NCI-H510A treated with DMSO at 0.1 percent for 48 hours (cell line): Measurements from ENCODE around the gene STK32C.
"Not testable (repeated sequence)": the region's sequence is repeated elsewhere in the genome, so short reads cannot be mapped to it uniquely, and the experiment has no call there.

ENCODE experiments used
- DNase-seq: peaks from one replicate; lab custom pipeline; 2025; lab: John Stamatoyannopoulos, UW

The STK32C gene

DNA sequence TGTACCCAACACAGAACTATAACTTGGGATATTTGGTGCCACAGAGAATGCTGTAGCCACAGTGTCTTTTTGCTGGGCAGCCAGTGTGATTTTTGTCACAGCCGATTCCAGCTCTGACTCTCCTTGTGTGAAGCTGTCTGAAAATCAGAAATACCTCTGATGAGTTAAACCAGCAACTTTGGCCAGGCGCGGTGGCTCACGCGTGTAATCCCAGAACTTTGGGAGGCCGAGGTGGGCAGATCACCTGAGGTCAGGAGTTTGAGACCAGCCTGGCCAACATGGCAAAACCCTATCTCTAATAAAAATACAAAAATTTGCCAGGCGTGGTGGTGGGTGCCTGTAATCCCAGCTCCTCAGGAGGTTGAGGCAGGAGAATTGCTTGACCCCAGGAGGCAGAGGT, 30.1 kb upstream of the STK32C start:
- DNase-seq = not testable (repeated sequence)

DNA sequence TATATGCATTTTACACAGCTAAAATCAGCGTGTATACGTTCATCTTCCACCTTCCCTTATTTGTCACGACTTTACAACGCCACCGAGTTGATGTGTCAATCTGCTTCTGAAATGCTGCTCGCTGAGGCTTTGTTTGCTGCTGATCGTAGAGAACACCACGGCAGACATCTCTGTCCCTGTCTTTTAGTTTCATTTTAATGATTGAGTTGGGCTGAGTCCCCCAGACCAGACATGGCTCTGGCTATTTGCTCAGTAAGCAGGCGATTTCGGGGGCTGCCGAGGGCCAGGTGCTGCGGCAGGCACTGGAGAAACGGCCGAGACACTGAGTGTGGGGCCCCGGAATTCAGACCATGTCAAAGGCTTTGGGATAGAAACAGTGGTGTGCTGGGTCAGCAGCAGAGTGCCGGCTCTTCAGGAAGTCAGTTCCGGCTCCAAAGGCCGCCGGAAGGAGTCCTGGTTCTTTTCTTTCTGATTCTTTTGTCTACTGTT, 29.2 kb upstream of the STK32C start:
- DNase-seq = no peak

DNA sequence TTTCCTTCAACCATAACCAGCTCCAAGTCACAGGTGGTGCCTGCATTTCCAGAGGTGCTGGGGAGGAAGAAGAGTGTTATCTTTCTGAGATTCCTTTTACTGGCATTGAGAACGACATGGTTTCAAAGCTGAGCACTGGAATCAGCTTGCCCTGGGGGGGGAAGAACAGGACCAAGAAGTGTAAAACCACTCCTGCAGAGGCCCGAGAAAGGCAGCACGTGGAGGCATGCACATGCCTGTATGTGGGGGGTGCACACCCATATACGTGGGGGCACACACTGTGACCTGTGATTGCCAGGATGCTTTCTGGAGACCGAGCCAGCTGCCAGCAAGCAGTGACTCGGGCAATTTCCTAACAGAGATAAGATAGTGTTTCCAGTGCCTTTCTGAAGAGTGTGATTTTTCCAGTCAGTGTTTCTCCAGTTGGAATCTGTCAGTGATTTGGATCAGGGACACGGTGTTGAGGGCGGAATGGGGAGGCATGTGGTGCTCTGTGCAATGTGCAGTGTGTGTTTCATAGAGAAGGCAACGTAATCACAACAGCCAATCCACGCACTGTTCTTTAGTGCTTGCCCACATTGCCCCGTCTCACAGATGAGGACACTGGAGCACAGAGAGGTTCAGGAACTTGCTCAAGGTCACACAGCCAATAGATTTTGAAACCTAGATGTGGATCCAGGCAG, 28.5 kb upstream of the STK32C start:
- DNase-seq = no peak

DNA sequence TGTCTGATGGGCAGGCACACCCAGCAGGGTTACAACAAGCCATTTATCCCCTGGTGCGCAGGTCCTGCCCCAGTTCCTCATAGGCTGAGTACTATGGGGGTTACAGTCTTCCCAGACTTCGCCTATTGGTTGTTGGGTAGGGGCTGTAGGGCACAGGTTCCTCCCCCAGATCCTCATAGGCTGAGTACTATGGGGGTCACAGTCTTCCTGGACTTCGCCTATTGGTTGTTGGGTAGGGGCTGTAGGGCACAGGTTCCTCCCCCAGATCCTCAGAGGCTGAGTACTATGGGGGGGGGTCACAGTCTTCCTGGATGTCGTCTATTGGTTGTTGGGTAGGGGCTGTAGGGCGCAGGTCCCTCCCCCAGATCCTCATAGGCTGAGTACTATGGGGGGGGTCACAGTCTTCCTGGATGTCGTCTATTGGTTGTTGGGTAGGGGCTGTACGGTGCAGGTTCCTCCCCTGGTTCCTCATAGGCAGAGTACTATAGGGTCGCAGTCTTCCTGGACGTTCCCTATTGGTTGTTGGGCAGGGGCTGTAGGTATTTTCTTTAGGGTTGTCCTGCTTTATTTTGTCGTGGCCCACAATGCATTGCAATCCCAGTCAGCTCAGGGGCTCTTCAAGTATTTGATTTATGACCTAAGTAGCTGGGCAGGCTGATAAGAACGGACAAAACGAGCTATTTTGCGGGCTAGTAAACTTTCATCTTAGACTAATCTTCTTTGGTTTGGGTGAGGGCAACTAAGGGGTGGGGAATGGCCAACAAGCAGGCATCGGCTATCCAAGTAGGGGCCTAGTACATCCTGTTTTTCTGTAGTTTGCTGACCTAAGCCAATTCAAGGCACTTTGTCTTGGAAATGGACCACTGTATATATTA, 27.7 kb upstream of the STK32C start:
- DNase-seq = no peak

DNA sequence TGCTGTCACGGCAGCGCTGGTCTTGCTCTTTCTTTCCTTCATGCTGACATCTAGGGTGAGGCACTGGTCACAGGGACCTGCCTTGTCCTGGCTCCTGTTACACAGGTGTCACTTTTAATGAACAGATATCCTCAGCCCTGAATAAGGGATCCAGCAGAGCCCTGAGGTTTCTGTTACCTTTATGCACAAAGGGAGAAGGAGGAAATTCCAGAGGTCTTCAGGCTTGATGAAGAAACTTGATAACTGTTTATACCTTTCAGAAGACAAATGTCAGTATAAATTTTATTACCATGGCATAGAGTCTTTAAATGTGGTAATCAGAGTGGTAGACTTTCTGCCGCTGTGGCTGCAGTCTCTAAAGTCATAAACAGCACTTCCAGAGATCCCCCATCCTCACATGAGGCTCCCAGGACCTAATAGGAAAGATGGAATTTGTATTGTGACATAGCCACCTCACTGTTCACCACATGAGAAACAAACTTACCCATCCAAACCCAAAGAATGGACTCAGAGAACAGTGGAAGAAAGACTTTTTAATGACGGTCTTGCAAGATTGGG, 27.0 kb upstream of the STK32C start:
- no peak for DNase-seq

DNA sequence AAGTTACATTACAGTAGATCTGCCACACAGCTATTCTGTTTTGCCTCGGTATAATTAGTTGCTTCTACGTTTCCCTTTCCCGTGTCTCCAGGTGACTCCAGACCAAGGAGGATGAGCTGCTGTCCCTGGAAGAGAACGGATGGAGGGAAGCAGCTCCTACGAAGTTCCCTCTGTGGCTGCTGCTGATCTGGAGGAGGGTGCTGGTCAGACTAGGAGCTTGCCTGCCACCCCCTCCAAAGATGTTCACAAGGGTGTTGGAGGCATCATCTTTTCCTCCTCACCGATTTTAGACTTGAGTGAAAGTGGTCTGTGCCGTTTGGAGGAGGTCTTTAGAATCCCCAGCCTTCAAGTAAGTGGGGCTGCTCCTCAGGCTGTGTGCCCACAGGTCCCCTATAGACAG, 25.6 kb upstream of the STK32C start:
- no peak for DNase-seq

DNA sequence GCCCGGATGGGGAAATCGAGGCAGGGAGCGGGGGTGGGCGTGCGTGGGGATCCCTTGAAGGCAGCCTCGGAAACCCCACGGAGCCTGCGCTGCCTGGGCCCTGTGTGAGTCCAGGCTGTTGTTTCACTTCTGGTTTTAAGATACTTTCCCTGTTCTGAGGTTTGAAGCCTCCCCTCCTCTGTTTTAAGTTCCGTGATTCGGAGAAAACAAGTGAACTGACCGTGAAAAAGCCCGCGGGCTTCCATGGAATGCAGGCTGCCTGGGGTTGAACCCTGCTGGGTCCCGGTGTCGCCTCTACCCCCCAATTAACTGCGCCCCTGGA, 24.6 kb upstream of the STK32C start:
- no peak for DNase-seq

DNA sequence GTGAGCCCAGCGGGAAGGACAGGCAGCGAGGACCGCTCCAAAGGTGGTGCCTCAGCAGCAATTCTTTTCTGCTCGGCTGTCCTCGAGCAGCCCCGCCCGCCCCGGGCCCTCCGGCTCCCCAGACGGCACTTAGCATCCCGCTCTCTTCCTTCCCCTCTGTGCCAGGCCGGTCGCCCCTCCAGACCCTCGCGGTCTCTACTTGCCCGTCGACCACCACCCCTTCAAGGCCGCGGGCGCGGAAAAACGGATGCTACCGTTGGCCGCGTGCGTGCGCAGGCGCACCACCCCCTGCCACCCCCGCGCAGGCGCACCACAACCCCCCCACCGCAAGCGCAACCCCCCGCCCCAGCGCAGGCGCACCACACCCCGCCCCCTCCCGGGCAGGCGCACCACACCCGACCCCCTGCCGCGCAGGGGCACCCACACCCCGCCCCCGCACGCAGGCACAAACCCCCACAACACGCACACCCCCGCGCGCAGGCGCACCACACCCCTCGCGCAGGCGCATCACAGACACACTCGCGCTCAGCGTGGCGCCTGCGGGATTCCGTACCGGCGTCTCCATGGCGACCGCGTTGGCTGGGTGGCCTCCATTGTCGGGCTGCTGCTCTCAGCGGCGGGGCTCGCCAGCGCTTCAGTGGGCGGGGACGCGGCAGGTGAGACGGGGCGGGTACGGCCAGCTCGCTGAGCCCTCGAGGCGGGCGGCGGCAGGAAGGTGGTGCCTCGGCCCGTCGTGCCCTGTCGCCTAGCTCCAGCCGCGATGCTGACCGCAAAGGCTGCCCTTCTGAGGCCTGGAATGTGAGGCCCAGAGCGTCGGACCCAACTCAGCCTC, 24.1 kb upstream of the STK32C start, which contains the start of gene LRRC27:
TSS of gene LRRC27 (plus strand) at position 593 of the 832 bp plus-strand sequence. CDS start 1,332 bp downstream, outside the sequence.
- peak; percentile 96 for DNase-seq

DNA sequence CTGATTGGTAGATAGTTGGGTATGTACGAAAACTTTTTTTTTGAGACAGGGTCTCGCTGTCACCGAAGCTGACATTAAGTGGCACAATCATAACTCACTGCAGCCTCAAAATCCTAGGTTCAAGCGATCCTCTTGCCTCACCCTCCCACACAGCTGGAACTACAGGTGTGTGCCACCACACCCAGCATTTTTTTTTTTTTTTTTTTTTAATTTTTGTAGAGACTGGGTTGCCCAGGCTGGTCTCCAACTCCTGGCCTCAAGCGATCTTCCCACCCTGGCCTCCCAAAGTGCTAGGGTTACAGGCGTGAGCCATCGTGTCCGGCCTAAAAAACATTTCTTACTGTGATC, 22.7 kb upstream of the STK32C start:
- no peak for DNase-seq

DNA sequence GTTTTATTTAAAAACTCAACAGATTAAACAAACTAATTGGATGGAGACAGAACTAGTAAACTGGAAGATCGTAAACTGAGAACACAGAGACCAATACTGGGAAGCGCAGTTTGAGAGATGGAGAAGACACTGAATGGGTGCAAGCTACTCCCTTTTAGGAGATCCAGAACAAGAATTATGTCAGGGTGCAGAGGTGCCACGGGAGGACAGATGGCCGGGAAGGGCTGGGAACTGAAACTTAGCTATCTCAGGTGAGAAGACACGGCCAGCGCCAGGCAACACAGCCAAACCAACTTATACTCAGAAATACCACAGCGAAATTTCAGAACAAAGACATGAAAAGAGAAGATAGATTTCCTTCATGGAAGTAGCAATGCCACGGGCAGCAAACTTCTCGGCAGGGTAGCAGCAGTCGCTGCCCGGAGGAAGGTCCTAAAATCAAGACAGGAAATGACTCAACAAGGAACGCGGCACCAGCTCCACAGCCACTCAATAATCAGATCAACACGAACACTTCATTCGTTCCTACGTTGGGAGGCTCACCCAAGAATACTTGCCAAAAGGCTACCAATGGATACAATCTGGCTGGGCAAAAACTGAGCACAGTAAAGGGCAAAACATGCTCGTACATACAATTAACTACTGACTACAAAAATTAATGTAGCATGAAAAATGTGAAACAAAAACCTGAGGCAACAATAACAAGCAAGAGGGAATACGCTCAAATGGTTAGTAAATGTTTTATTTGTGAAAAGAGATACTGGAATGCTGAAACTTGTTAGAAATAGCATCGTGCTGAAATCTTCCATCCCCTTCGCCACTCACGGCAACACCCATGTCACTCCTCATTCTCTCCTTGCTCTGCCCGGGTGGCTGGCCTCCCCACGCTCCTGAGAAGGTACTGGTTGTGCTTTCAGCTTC, 22.1 kb upstream of the STK32C start:
- no peak for DNase-seq

DNA sequence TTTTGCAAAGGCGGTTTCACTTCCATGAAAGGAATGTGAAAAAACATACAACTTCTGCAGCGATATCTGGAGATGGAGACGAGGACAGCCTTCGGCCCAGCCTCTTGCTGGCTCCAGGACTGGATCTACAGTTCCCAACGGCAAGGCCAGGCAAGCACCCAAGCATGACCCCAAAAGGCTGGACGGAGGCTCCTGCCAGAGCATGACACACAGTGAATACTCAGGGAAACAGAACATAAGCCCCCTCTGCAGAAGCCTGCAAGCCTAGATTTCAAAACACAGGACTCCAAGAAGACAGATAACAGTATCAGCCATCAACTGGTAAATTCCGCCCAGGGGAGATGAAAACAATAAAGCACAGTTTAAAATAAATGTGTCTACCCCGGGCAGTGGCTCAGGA, 21.0 kb upstream of the STK32C start:
- DNase-seq = no peak

DNA sequence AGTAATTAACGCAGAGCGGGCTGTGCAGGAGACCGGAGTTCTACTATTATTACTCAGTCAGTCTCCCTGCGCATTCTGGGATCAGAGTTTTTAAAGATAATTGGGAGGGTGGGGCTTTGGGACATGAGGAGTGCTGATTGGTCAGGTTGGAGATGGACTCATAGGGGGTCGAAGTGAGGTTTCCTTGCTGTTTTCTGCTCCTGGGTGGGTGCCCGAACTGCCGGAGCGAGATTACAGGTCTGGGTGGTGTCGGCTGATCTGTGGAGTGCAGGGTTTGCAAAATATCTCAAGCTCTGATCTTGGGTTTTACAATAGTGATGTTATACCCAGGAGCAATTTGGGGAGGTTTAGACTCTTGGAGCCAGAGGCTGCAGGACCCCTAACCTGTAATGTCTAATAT, 20.4 kb upstream of the STK32C start:
- no peak for DNase-seq

DNA sequence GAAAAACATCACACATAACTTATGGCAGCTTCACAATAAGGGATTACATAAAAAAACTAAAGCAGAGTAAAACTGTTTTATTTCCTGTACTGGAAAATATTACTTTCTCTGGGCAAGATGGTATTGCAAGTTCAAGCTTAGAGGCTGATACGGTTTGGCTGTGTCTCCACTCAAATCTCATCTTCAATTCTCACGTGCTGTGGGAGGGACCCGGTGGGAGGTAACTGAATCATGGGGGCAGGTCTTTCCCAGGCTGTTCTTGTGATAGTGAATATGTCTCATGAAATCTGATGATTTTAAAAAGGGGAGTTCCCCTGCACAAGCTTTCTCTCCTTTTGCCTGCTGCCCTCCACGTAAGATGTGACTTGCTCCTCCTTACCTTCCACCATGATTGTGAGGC, 19.2 kb upstream of the STK32C start:
- DNase-seq = no peak

DNA sequence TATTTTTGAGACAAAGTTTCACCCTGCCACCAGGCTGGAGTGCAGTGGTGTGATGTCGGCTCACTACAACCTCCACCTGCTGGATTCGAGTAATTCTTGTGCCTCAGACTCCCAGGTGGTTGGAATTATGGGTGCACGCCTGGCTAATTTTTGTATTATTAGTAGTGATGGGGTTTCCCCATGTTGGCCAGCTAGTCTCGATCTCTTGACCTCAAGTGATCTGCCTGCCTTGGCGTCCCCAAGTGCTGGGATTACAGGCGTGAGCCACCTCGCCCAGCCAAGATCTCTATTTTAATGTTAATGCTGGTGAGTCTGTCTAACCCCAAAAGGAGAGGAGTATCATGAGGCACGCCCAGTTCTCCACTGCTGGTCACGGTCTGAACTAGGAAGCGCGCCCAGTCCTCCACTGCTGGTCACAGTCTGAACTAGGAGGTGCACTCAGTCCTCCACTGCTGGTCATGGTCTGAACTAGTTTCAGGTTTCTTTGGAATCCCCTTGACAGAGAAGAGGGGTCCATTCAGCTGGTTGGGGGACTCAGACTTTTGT, 18.7 kb upstream of the STK32C start:
- DNase-seq = no peak

DNA sequence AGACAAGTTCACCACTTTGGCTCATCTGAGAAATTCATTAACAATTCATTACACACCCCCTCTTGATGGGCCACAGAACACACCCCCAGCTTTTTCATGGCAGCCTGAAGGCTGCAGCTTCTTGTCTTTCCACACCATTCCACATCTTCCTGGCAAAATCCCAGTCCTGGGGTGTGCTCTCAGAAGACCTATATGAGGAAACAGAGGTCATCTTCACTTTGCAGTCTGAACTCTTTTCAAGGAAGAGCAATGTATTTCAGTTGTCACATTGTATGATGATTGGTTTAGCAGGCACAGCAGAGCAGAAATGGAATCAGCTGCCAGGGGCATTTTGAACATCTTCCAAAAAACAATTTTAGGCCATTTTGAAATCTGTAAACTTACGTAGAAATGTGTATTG, 16.4 kb upstream of the STK32C start:
- DNase-seq = no peak

DNA sequence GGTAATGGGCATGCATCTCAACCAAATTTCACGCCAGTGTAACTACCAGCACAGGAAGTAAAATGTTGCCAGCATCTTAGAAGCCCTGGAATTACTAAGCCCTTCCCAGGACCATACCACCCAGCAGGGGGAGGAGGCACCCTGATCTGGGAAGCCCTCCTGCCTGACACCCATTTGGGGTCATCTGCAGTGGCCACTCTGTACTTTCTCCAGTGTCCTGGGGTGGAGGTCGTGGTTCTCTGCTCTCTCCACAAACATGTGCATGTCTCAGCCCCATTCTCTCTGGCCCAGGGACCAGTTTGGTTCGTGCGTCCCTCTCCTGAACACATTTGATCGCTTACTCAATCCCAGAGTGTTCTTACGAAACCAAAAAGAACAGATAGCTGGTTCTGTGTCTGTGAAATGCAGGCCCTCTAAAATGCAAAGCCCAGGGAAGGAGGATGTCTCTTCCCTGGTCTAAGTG, 14.9 kb upstream of the STK32C start:
- no peak for DNase-seq

DNA sequence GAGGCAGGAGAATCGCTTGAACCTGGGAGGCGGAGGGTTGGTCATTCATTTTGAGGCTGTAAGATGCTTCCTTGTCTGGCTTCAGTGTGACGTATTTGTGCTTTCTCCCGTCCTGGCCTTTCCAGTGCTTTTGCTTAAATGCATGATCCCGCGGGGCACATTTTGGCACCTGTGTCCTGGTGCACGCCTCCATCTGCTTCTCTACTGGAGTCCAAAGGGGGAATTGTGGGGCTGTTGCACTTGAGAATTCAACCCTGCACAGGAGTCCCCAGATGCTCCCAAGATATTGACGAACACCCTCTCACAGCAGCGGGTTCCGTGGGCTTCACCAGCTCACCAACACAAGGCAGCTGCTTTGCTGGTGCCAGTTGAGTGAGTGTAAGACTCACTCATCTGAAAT, 14.0 kb upstream of the STK32C start:
- DNase-seq = no peak

DNA sequence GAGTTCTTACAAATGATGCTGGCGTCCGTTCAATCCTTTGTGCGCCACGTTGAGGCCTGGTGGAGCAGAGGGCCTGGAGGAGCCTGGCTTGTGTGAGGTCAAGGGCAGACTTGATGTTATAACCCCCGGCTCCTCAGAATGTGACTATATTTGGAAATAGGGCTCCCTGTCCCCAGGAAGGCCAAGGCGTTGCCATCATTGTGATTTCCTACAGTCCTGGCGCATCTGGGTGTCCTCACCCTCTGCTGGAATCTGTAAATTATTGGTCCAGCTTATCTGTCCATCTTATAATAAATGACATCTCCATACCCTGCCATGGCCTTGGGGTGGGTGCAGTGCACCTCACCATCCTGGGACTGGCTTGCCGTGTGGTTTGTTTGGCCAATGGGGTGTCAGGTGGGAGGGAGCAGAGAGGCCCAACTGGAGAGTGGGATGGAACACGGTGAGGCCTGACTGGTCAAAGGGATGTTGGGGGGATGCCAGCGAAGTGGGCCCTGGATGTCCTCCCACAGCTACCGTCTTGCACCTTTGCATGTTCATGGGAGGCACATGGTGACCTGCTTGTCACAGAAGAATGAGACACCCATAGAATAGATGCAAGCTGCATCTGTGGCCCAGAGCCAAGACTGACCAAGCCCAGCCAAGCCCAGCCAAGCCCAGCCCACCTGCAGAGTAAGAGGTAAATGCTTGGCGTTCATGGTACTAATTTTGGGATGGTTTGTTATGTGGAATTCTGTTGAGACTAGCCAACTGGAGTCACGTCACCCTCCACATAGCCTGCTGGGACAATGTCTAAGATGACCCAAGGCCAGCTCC, 13.1 kb upstream of the STK32C start:
- no peak for DNase-seq

DNA sequence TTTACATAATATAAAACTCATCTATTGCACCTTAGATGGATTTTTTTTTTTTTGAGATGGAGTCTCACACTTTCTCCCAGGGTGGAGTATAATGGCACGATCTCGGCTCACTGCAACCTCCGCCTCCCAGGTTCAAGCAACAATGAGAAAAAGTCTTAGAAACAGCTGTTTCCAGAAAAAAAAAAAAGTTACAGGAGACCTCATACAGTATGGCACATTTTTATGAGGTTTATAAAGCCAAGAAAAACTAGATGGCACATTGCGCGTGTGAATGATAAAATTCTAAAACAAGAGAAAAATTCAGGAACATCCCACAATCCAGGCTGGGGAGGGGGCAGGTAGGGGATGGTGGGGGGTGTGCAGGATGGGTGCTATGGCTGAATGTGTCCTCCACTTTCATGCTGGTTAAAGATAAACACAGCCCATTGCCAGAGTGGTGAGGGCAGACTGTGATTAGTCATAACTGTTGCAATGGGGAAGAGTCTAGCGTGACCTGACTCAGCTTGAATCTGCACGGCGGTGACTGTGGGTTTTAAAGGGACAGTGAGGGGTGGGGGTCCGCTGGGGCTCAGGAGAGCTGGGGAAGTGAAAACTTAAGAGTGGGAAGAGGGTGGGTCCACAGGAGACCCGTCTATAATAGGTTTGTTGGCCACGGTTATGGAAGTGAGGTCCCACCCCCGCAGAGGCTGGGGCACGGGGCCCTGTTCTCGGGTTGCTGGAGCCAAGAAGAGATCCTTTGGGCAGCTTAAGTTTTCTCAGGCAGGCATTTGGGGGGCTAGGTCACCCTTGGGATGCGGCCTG, 12.3 kb upstream of the STK32C start:
- DNase-seq = no peak
